ENCODE results near the gene C21orf58.

DNA sequence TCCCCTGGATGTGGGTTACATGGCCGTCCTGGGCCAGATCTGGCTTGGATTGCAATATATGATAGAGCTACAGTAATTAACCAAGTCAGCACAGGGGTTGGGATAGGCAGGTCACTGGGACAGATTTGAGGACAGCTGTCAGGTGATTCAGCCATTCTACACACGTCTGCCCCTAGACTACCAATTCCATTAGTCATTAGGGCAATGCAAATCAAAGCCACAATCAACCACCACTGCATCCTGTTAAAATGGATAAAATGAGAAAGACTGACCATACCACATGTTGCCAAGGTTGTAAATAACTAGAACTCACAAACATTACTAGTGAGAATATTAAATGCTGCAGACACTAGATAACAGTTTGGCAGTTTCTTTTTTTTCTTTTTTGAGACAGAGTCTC, 16.0 kb downstream of the C21orf58 start:
- TF ChIP-seq, protein P1, sequence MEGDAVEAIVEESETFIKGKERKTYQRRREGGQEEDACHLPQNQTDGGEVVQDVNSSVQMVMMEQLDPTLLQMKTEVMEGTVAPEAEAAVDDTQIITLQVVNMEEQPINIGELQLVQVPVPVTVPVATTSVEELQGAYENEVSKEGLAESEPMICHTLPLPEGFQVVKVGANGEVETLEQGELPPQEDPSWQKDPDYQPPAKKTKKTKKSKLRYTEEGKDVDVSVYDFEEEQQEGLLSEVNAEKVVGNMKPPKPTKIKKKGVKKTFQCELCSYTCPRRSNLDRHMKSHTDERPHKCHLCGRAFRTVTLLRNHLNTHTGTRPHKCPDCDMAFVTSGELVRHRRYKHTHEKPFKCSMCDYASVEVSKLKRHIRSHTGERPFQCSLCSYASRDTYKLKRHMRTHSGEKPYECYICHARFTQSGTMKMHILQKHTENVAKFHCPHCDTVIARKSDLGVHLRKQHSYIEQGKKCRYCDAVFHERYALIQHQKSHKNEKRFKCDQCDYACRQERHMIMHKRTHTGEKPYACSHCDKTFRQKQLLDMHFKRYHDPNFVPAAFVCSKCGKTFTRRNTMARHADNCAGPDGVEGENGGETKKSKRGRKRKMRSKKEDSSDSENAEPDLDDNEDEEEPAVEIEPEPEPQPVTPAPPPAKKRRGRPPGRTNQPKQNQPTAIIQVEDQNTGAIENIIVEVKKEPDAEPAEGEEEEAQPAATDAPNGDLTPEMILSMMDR (IDR thresholded peaks at IDR 0.05) = no peak
- no peak for TF ChIP-seq POLR2AphosphoS5 (IDR thresholded peaks at IDR 0.05; ENCODE audit: low read depth, low read length)
- TF ChIP-seq REST (IDR thresholded peaks at IDR 0.05; ENCODE audit: insufficient read depth in 1 of 2, low read depth in 2 of 2, low read length in 1 of 2) = no peak

Measured in Panc1 (cell line).